Gastroesophageal sphincter (tissue), 4 donors: ENCODE results near the gene IFI44. TPM values are rescaled to one million over a fixed set of nuclear protein-coding genes. Genes with fewer than 3 reads are reported as not detected.

Source experiments
- ATAC-seq: fragments of 150-250 bp; one replicate; pipeline ENCODE4 v1.9.1; 2016; ENCODE audit warnings: mild to moderate bottlenecking, moderate library complexity
- H3K27ac ChIP-seq, 4 donors: fragments of 200-600 bp; sonication (generic) in 3 of 4; 1 replicate in 3 of 4; 2 replicates in 1 of 4; pipeline ENCODE4 v1.5.1; 2016 to 2019
- H3K27me3 ChIP-seq: fragments of 200-600 bp; sonication (generic); one replicate; pipeline ENCODE4 v1.5.1; 2019
- H3K36me3 ChIP-seq, 2 donors: fragments of 200-600 bp; sonication (generic); one replicate each; pipeline ENCODE4 v1.5.1; 2019; ENCODE audit warnings: control low read depth in 1 of 2
- H3K4me1 ChIP-seq, 3 donors: fragments of 200-600 bp; sonication (generic); 1 replicate in 2 of 3; 2 replicates in 1 of 3; pipeline ENCODE4 v1.5.1; 2016 to 2019; ENCODE audit warnings: control low read depth in 2 of 3
- H3K4me3 ChIP-seq, 2 donors: fragments of 200-600 bp; sonication (generic); one replicate each; pipeline ENCODE4 v1.5.1; 2019; ENCODE audit warnings: mild to moderate bottlenecking in 1 of 2, moderate library complexity in 1 of 2
- H3K9me3 ChIP-seq, 3 donors: fragments of 200-600 bp; sonication (generic); one replicate each; pipeline ENCODE4 v1.5.1; 2017 to 2019; ENCODE audit warnings: control low read depth in 2 of 3
- CTCF ChIP-seq, 4 experiments: fragments of 200-600 bp in 2 of 4; fragments of 450-650 bp in 2 of 4; sonication (generic) in 1 of 4; IDR thresholded peaks; one replicate each; pipeline ENCODE4 v1.5.1; 2017 to 2019; ENCODE audit warnings: antibody characterized with exemption in 4 of 4, mild to moderate bottlenecking in 2 of 4, moderate library complexity in 2 of 4
- EP300 ChIP-seq: sonication (generic); formaldehyde crosslinking; IDR thresholded peaks from one replicate; pipeline ENCODE4 v1.6.1; 2017; ENCODE audit warnings: antibody characterized with exemption, mild to moderate bottlenecking
- POLR2A ChIP-seq, 2 donors: fragments of 450-650 bp; IDR thresholded peaks; one replicate each; pipeline ENCODE4 v1.6.1; 2017; ENCODE audit warnings: antibody characterized with exemption in 2 of 2, mild to moderate bottlenecking in 2 of 2, moderate library complexity in 1 of 2
- POLR2AphosphoS5 ChIP-seq: sonication (generic); formaldehyde crosslinking; IDR thresholded peaks from one replicate; pipeline ENCODE4 v1.6.1; 2017; ENCODE audit warnings: antibody characterized with exemption
- WGBS, 2 donors: methylation state at CpG; one replicate each; pipeline ENCODE4 v1.1.5; 2018; ENCODE audit warnings: low coverage in 1 of 2; 5-methylcytosine and 5-hydroxymethylcytosine counted together
- total RNA-seq, 4 donors: library from RNA; depleted of rRNA; stranded (reverse); fragments of >200 nt; gene quantifications; one replicate each; pipeline ENCODE4 v1.1.0, GENCODE V29; 2016

Gene IFI44
- total RNA-seq, 4 donors from 2014 or later: 10.2 to 16.4 (median 11.4) TPM

- Histone ChIP-seq H3K36me3 (no peaks in the 10 kb centered on the region), H3K27me3 (no peaks in the 10 kb centered on the region), H3K4me1 (peaks cover 5 to 52% (median 8%) of the 10 kb centered on the region in 3 donors), H3K4me3 (peak within 1 kb of the TSS; percentile 41 to 63), H3K27ac (peak within 1 kb of the TSS; percentile 55 to 76 (median 62)), H3K9me3 (no peaks in the 10 kb centered on the region)
- peak; percentile 78 for ATAC-seq
- 6 to 12% methylated on average over 9 of the region's 9 CpGs for WGBS, 2 donors
- TF ChIP-seq EP300: no peak
- TF ChIP-seq POLR2AphosphoS5: peak; percentile 53
Observed at GRCh38 chr1:78619803-78620579, 29.6 kb upstream of the IFI44 start, which contains the start of gene IFI44L. IFI44L (plus strand) TSS chr1:78620448; CDS start chr1:78627916, 7,468 bp downstream.

- no peaks in the 10 kb centered on the region for H3K36me3 ChIP-seq
- WGBS, 2 donors: 28 to 40% methylated on average over 1 of the region's 1 CpG
- no peak for ATAC-seq
- TF ChIP-seq EP300: no peak
- no peak for TF ChIP-seq POLR2A (IDR thresholded peaks at IDR 0.05)
- no peak for TF ChIP-seq CTCF (IDR thresholded peaks at IDR 0.05)
- TF ChIP-seq POLR2AphosphoS5: no peak
- no peaks in the 10 kb centered on the region for H3K27me3 ChIP-seq
- H3K27ac ChIP-seq: peak overlapping the region; percentile 55 to 76 (median 62)
- H3K9me3 ChIP-seq: no peaks in the 10 kb centered on the region
- H3K4me1 ChIP-seq: peaks cover 5 to 52% (median 8%) of the 10 kb centered on the region in 3 donors
- peak overlapping the region; percentile 41 to 63 for H3K4me3 ChIP-seq
Observed at GRCh38 chr1:78620666-78621065, 29.0 kb upstream of the IFI44 start.

GRCh38 chr1:78622548-78622947 lies 27.1 kb upstream of the IFI44 start:
- H3K9me3 ChIP-seq: no peaks in the 10 kb centered on the region
- no peaks in the 10 kb centered on the region for H3K27me3 ChIP-seq
- H3K4me3 ChIP-seq: peak overlapping the region in 1 of 2 donors; percentile 41
- ATAC-seq: no peak
- TF ChIP-seq POLR2AphosphoS5 (no peak), POLR2A (IDR thresholded peaks at IDR 0.05) (no peak), CTCF (IDR thresholded peaks at IDR 0.05) (no peak), EP300 (no peak)
- H3K4me1 ChIP-seq: peaks cover 5 to 53% (median 8%) of the 10 kb centered on the region in 3 donors
- H3K36me3 ChIP-seq: no peaks in the 10 kb centered on the region
- peak overlapping the region in 2 of 4 donors; percentile 17 to 49 for H3K27ac ChIP-seq
- WGBS, 2 donors: 64 to 76% methylated on average over 3 to 4 of the region's 4 CpGs

GRCh38 chr1:78624035-78624434 lies 25.6 kb upstream of the IFI44 start:
- Histone ChIP-seq H3K4me1 (peaks cover 5 to 38% (median 8%) of the 10 kb centered on the region in 3 donors), H3K27me3 (no peaks in the 10 kb centered on the region), H3K4me3 (no peak overlapping the region), H3K9me3 (no peaks in the 10 kb centered on the region), H3K36me3 (no peaks in the 10 kb centered on the region), H3K27ac (peak overlapping the region in 1 of 4 donors; percentile 49)
- WGBS, 2 donors: 91 to 97% methylated on average over 5 to 7 of the region's 7 CpGs
- no peak for TF ChIP-seq CTCF (IDR thresholded peaks at IDR 0.05)
- TF ChIP-seq POLR2AphosphoS5: no peak
- TF ChIP-seq EP300: no peak
- TF ChIP-seq POLR2A (IDR thresholded peaks at IDR 0.05): no peak
- ATAC-seq: no peak

GRCh38 chr1:78627321-78627720 lies 22.3 kb upstream of the IFI44 start:
- no peak overlapping the region for H3K27ac ChIP-seq
- TF ChIP-seq POLR2AphosphoS5 (no peak), EP300 (no peak), POLR2A (IDR thresholded peaks at IDR 0.05) (no peak), CTCF (IDR thresholded peaks at IDR 0.05) (no peak)
- H3K9me3 ChIP-seq: no peaks in the 10 kb centered on the region
- no peak for ATAC-seq
- H3K4me1 ChIP-seq: peaks cover 0 to 17% (median 0%) of the 10 kb centered on the region in 3 donors
- no peak overlapping the region for H3K4me3 ChIP-seq
- WGBS, 2 donors: 50 to 86% methylated on average over 1 of the region's 1 CpG
- H3K36me3 ChIP-seq: no peaks in the 10 kb centered on the region
- H3K27me3 ChIP-seq: no peaks in the 10 kb centered on the region
